Right atrium auricular region (tissue), 2 donors: Measurements from ENCODE around the gene RXFP1. TPM values are rescaled to one million over a fixed set of nuclear protein-coding genes. Genes with fewer than 3 reads are reported as not detected.
A peak's percentile ranks its signal among the peaks of the same experiment; 100 is the strongest.

Experiments
- DNase-seq: peaks from one replicate; pipeline ENCODE4 v3.0.0-alpha.2; 2019; ENCODE audit warnings: low spot score
- H3K27ac ChIP-seq, 2 donors: fragments of 200-600 bp; sonication (generic); 1 replicate in 1 of 2; 2 replicates in 1 of 2; pipeline ENCODE4 v1.5.1; 2016 to 2019
- H3K27me3 ChIP-seq, 2 donors: fragments of 200-600 bp; sonication (generic); one replicate each; pipeline versions ENCODE4 v1.5.1 to v1.6.0; 2017 to 2019
- H3K36me3 ChIP-seq: fragments of 200-600 bp; sonication (generic); one replicate; pipeline ENCODE4 v1.5.1; 2016
- H3K4me1 ChIP-seq, 2 donors: fragments of 200-600 bp; sonication (generic); one replicate each; pipeline versions ENCODE4 v1.5.1 to v1.6.0; 2017 to 2019
- H3K4me3 ChIP-seq, 2 donors: fragments of 200-600 bp; sonication (generic); 1 replicate in 1 of 2; 2 replicates in 1 of 2; pipeline ENCODE4 v1.5.1; 2017 to 2019; ENCODE audit warnings: mild to moderate bottlenecking in 1 of 2, moderate library complexity in 1 of 2
- H3K9me3 ChIP-seq, 2 donors: fragments of 200-600 bp; sonication (generic); one replicate each; pipeline ENCODE4 v1.5.1; 2019
- total RNA-seq, 2 donors: library from RNA; depleted of rRNA; stranded (reverse); fragments of >200 nt; gene quantifications; one replicate each; pipeline ENCODE4 v1.1.0, GENCODE V29; 2016
- TF ChIP-seq, protein P1 (sequence below), 2 donors: fragments of 200-600 bp; sonication (generic); IDR thresholded peaks; one replicate each; pipeline ENCODE4 v1.5.1; 2019; ENCODE audit warnings: antibody characterized with exemption in 2 of 2

The RXFP1 gene
- total RNA-seq, 2 donors from 2014 or later = not detected

GRCh38 chr4:158673633-158674032 is 152.0 kb downstream of the RXFP1 start:
- TF ChIP-seq, protein P1, sequence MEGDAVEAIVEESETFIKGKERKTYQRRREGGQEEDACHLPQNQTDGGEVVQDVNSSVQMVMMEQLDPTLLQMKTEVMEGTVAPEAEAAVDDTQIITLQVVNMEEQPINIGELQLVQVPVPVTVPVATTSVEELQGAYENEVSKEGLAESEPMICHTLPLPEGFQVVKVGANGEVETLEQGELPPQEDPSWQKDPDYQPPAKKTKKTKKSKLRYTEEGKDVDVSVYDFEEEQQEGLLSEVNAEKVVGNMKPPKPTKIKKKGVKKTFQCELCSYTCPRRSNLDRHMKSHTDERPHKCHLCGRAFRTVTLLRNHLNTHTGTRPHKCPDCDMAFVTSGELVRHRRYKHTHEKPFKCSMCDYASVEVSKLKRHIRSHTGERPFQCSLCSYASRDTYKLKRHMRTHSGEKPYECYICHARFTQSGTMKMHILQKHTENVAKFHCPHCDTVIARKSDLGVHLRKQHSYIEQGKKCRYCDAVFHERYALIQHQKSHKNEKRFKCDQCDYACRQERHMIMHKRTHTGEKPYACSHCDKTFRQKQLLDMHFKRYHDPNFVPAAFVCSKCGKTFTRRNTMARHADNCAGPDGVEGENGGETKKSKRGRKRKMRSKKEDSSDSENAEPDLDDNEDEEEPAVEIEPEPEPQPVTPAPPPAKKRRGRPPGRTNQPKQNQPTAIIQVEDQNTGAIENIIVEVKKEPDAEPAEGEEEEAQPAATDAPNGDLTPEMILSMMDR (IDR thresholded peaks at IDR 0.05) = no peak
- H3K4me3 ChIP-seq = no peak overlapping the region
- DNase-seq = no peak
- peaks cover 0 to 28% of the 10 kb centered on the region in 2 donors for H3K4me1 ChIP-seq
- no peaks in the 10 kb centered on the region for H3K9me3 ChIP-seq
- H3K27me3 ChIP-seq = no peaks in the 10 kb centered on the region
- no peaks in the 10 kb centered on the region for H3K36me3 ChIP-seq
- H3K27ac ChIP-seq = peak overlapping the region in 1 of 2 donors; percentile 99

DNA sequence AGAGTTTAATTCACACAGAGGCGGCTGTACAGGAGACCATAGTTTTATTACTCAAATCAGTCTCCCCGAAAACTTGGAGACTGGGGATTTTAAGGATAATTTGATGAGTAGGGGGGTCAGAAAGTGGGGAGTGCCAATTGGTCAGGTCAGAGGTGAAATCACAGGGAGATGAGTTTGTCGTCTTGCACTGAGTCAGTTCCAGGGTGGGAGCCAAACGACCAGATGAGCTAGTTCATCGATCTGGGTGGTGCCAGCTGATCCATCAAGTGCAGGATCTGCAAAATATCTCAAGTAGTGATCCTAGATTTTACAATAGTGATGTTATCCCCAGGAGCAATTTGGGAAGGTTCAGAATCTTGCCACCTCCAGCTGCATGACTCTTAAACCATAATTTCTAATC is 154.4 kb downstream of the RXFP1 start:
- H3K36me3 ChIP-seq = peaks cover 4% of the 10 kb centered on the region
- no peak overlapping the region for H3K27ac ChIP-seq
- DNase-seq = no peak
- TF ChIP-seq, protein P1 (IDR thresholded peaks at IDR 0.05) = no peak
- no peaks in the 10 kb centered on the region for H3K27me3 ChIP-seq
- peaks cover 0 to 18% of the 10 kb centered on the region in 2 donors for H3K4me1 ChIP-seq
- H3K9me3 ChIP-seq = no peaks in the 10 kb centered on the region
- no peak overlapping the region for H3K4me3 ChIP-seq

DNA sequence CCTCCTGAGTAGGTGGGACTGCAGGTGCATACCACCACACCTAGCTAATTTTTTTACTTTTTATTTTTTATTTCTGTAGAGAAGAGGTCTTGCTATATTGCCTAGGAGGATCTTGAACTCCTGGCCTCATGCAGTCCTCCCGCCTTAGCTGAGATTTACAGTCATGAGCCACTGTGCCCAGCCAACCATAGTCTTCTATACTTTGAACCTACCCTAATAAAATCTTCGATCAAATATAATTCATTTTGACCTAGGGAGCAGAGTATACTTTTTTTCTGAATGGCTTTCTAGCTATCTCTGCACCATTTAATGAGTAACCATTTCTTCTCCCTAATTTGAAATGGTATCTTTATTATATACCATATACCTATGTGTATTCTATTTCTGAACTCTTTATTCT is 157.1 kb downstream of the RXFP1 start:
- Histone ChIP-seq H3K36me3 (peaks cover 23% of the 10 kb centered on the region), H3K27ac (no peak overlapping the region), H3K27me3 (no peaks in the 10 kb centered on the region), H3K9me3 (no peaks in the 10 kb centered on the region), H3K4me3 (no peak overlapping the region), H3K4me1 (peaks cover 0 to 5% of the 10 kb centered on the region in 2 donors)
- DNase-seq = no peak
- TF ChIP-seq, protein P1 (IDR thresholded peaks at IDR 0.05) = no peak

DNA sequence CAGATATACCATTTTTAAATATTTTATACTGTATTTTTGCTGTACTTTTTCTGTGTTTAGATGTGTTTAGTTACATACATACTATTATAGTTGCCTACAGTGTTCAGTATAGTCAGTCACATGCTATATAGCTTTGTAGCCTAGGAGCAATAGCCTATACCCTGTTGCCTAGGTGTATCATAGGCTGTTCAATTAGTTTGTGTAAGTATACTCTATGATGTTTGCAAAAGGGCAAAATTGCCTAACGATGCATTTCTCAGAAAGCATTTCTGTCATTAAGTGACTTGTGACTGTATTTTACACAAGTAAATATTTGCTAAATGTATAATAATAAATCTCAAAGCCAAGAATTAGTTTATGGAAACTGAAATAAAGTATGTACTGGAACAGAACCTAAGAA is 159.9 kb downstream of the RXFP1 start:
- H3K27ac ChIP-seq = no peak overlapping the region
- H3K4me1 ChIP-seq = no peaks in the 10 kb centered on the region
- H3K27me3 ChIP-seq = no peaks in the 10 kb centered on the region
- TF ChIP-seq, protein P1 (IDR thresholded peaks at IDR 0.05) = no peak
- no peak for DNase-seq
- H3K4me3 ChIP-seq = no peak overlapping the region
- peaks cover 40% of the 10 kb centered on the region for H3K36me3 ChIP-seq
- no peaks in the 10 kb centered on the region for H3K9me3 ChIP-seq

GRCh38 chr4:158682066-158682465 is 160.4 kb downstream of the RXFP1 start:
- H3K4me1 ChIP-seq = no peaks in the 10 kb centered on the region
- no peaks in the 10 kb centered on the region for H3K27me3 ChIP-seq
- TF ChIP-seq, protein P1 (IDR thresholded peaks at IDR 0.05) = no peak
- H3K36me3 ChIP-seq = peaks cover 40% of the 10 kb centered on the region
- no peak overlapping the region for H3K4me3 ChIP-seq
- H3K27ac ChIP-seq = no peak overlapping the region
- DNase-seq = no peak
- H3K9me3 ChIP-seq = no peaks in the 10 kb centered on the region

DNA sequence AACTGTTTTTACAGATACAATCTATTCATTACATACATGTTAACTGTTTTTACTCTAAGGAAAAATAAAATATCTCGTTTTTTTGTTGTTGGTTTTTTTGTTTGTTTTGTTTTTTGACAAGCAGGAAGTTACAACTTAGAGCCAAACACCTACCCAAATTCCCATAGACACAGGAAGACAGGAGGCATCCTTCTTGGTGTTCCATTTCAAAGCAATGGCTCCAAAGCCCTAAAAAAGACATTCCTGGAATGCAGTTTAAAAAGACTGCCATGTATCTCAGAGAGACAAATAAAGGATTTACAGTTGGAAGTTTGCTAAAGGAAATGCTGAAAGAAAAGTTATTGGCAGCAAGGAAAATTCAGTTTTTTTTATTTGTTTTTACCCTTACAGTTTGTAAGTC is 167.1 kb downstream of the RXFP1 start:
- H3K36me3 ChIP-seq = peaks cover 33% of the 10 kb centered on the region
- DNase-seq = no peak
- H3K4me3 ChIP-seq = no peak overlapping the region
- no peaks in the 10 kb centered on the region for H3K27me3 ChIP-seq
- H3K27ac ChIP-seq = no peak overlapping the region
- no peaks in the 10 kb centered on the region for H3K4me1 ChIP-seq
- no peaks in the 10 kb centered on the region for H3K9me3 ChIP-seq
- TF ChIP-seq, protein P1 (IDR thresholded peaks at IDR 0.05) = no peak
